Measurements from ENCODE around the gene ACAP3. TPM values are rescaled to one million over a fixed set of nuclear protein-coding genes. Genes with fewer than 3 reads are reported as not detected.

Gene ACAP3
- total RNA-seq, 2 donors from 2014 or later = 40.9 to 50.9 TPM

DNA sequence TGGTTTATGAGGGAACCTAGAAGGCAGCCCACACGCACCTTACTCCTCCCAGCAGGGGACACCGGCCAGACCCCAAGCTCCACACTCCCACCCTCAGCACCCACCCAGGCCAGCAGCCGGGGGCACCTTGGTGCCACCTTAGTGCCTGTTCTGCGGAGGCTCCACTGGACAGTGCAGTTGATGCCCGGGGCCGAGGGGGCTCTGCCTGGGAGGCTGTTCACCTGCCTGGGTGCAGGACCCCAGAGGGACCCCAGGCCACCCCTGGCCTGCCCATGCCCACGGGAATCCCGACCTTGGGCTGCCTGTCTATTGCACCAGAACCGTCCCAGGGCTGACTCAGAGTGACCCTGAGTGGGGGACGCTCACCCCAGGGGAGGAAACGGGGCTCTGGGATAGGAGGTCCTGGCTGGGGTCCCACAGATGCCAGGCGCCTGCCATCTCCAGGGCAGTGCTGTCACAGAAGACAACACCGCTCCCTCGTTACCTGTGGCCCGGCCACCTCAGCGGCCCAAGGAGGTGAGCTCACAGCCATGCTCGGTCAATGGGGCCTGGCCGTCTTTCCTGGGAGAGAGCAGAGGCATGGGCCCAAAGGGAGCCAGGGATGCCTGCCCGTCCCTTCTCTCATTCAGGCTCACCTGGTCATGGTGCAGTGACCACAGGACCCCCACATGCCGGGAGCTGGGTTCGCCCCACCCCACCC, 26.8 kb downstream of the ACAP3 start:
- intact Hi-C loops (cut with DNase I) = no loop called here
- DNase-seq (ENCODE audit: low spot score) = no peak

DNA sequence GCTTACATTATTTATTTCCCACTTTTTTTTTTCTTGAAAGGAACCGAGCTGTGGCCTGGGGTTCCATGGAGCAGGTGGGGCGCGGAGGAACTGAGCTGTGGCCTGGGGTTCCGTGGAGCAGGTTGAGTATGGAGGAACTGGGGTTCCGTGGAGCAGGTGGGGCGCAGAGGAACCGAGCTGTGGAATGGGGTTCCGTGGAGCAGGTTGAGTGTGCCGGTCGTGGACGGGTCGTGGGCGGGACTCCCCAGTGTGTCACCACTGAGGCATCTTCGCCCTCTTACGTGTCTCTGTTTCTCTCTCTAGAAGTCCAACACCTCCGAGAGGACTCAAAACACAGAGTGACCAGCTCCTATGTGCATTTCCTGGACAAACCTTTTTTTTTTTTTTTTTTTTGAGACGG, 28.7 kb downstream of the ACAP3 start:
- DNase-seq (ENCODE audit: low spot score) = no peak
- intact Hi-C loops (cut with DNase I) = no loop called here

DNA sequence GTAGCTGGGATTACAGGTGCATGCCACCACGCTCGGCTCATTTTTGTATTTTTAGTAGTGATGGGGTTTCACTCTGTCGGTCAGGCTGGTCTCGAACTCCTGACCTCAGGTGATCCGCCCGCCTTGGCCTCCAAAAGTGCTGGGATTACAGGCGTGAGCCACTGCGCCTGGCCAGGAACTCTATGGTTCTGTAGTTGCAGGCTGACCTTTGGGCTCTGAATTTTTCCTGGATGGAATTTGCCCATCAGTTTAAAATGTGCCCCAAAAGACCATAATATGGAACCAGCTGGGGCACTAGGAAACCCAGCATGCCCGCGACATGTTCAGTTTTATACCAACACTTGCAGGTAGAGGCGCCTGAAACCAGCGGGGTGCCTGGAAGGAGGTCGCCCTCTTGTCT, 29.1 kb downstream of the ACAP3 start:
- DNase-seq (ENCODE audit: low spot score) = no peak
- intact Hi-C loops (cut with DNase I) = no loop called here

DNA sequence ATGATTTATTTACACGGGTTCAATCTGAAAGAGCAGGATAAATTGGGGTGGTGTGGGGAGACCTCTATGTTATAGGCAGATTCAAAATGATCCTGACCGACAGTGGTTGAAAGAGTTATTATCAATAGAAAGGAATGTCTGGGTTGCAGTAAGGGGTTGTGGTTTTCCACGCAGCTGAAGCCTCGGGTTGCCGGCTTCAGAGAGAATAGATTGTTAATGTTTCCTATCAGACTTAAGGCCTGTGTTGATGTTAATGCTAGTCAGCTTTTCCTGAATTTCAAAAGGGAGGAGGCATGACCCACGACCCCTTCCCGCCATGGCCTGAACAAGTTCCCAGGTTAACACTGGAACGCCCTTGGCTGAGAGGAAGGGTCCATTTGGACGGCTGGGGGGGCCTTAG, 31.9 kb downstream of the ACAP3 start:
- intact Hi-C loops (cut with DNase I) = no loop called here
- no peak for DNase-seq (ENCODE audit: low spot score)

DNA sequence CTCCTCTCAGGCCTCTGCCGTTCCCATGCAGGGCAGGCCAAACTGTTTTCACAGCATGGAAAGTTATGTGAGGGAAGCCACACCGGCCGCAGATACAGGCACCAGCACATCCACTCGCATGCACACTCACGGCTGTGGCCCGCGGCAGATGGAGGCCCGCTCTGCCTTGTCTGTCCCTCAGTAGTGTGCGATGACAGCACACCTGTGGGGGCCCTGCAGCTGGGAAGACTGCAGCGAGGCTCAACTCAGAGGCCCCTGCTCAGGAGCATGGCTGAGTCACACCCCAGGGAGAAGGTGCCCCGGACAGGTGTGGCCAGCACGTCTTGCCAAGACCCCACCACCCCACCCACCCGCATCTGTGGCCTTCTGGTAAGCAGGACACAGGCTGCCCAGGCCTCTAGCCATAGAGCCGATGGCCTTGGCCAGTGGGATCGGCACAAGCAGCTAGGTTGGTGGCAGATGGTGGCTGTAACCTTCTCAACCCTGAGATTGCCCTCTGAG, 32.7 kb downstream of the ACAP3 start:
- intact Hi-C loops (cut with DNase I) = no loop called here
- no peak for DNase-seq (ENCODE audit: low spot score)

DNA sequence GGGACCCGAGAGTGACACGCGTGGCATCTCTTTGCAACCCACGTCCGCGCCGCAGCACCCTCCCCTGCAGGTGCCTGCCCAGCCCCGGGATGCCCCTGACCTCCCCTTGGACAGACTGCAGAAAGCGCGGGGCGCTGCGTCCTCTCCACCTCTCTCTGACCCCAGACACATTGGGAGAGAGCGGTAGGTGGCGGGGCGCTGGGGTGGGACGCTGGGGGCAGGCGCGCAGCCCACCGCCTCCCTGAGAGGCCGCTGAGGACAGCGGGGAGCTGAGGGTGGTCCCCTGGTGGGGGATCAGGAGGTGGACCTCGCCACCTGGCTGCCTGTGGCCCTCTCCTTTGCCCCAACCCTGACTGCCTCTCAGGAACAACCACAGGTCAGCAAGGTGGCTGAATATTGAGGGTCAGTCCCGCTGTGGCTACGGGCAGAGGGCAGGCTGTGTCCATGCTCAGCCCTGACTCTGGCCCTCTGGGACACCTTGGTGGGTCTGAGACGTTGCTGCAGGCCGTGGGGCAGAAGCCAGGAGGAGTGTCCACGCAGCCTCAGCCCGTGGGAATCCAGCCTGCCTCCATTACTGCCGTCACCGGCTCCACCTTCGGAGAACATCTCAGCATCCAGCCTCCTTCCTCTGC, 33.3 kb downstream of the ACAP3 start:
- intact Hi-C loops (cut with DNase I) = no loop called here
- DNase-seq (ENCODE audit: low spot score) = no peak

DNA sequence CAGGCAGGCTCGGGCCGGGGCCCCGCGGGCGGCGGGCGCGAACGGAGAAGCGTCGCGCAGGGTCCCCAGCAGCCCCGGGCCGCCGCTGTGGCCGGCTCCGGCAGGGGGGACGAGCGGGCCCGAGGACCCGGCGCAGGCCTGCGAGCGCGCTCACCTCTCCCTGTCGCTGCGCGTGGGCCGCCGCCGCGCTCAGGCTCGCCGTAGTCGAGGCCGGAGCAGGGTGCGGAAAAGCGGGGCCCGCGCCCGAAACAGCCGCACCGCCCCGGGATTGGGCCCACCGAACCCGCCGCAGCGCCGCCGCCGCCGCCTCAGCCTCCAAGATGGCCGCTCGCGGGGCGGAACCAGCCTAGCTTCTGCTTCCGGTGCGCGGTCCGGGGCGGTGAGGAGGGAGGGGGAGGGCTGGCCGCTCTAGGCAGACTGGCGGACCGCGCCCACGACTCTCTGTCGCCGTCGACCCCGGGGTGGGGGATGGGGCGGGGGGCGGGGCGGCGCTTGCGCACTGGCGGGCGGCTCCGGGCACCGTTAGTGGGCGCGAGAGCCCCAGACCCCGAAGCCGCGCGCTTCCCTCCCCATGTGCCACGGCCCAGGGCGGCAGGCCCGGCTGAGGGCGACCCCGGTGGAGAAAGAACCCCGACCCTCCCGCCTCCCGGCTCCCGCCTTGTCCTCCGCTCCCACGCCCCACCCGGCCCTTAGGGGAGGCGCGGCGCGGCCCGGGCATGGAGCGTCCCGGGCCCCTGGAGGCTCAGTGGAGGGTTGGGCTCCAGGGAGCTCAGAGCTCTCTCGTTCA, 34.0 kb downstream of the ACAP3 start, which contains the start of gene UBE2J2:
Gene UBE2J2, minus strand, starts transcription at position 343 of the 787 bp plus-strand sequence. CDS start 5,862 bp downstream, outside the sequence.
- intact Hi-C loops (cut with DNase I) = no loop called here
- DNase-seq (ENCODE audit: low spot score) = peak; percentile 99

DNA sequence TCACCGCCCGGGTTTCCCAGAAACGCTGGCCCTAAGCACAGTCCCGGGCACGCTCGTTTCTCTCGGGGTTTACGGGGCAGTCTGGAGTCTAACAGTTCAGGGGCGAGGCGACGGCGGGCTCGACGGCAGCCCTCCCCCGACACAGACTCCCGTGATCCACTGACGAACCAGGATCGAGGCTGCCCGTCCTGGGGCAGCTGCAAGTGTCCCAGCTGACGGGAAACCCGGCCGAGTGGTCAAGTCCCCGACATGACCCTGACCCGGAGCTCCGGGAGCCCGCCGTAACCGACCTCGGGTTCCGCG, 34.6 kb downstream of the ACAP3 start:
- no peak for DNase-seq (ENCODE audit: low spot score)
- intact Hi-C loops (cut with DNase I) = no loop called here

DNA sequence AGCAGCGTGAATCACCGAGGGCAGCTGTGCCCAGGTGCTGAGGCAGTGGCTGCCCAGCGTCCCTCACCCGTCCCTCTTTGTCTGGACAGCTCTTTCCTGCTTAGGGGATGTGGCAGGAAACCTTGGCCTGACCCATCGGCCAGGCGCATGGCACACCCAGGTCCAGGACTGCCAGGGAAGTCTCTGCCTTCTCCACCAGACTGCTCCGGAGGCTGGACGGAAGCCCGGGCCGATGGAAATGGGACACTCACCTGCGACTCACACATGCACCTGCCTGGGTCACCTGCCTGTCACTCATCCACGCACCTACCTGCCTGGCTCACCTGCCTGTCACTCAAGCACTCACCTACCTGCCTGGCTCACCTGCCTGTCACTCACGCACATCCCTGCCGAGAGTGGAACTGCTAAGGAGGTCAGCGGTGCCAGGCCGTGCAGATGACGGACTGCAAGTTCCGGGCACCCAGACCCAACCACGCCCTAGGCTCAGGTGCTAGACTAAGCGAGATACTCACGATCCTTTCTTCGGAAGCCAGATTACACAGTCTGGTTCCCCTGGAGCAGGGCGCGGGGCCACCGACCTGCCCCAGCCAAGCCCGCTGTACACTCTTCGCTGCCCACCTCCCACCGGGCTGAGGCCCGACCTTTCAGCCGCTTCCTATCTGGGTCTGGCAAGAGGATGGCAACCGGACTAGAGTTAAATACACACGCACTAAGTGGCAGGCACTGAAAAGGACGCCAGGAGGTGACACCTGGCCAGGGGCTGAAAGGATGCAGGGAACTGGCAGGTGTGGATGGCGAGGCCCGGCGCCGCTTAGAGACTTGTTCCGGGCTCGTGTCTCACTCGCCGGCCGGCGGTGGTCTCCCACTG, 35.2 kb downstream of the ACAP3 start:
- DNase-seq (ENCODE audit: low spot score) = no peak
- intact Hi-C loops (cut with DNase I) = no loop called here

DNA sequence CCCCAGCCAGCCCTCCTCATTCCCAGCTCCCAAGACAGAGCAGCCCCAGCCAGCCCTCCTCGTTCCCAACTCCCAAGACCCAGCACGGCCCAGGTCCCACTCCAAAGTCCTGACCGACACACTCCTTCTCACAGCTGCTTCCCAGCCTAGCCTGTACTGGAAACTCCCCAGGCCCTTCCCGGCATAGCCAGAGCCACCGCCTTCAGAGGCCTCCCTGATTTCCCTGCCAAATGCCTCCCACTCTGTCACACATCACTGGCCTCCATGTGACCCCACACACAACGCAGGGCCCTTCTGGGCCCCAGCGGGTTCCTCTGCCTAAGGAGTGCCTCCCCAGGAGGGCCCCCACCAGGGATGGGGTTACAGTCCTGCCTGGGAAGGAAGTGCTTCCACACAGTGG, 36.9 kb downstream of the ACAP3 start:
- DNase-seq (ENCODE audit: low spot score) = no peak
- intact Hi-C loops (cut with DNase I) = no loop called here

DNA sequence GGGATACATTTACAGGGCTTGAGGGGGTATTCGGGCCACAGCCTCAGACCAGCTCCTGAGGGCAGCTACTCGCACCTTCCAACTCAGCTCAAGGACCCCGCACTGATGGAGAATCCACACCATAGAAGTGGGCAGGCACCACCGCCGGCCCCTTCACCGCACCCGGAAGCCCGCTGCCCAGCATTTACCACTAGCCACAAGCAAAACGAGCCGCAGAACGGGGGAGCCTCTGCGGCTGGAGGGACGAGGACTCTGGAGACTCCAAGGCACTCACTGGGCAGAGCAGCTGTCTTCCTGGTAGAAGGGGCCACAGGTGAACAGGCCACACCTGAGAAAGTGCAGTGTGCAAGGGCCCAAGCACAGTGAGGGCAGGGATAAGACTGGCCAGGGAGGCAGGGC, 39.4 kb downstream of the ACAP3 start:
- no peak for DNase-seq (ENCODE audit: low spot score)
- intact Hi-C loops (cut with DNase I) = no loop called here

DNA sequence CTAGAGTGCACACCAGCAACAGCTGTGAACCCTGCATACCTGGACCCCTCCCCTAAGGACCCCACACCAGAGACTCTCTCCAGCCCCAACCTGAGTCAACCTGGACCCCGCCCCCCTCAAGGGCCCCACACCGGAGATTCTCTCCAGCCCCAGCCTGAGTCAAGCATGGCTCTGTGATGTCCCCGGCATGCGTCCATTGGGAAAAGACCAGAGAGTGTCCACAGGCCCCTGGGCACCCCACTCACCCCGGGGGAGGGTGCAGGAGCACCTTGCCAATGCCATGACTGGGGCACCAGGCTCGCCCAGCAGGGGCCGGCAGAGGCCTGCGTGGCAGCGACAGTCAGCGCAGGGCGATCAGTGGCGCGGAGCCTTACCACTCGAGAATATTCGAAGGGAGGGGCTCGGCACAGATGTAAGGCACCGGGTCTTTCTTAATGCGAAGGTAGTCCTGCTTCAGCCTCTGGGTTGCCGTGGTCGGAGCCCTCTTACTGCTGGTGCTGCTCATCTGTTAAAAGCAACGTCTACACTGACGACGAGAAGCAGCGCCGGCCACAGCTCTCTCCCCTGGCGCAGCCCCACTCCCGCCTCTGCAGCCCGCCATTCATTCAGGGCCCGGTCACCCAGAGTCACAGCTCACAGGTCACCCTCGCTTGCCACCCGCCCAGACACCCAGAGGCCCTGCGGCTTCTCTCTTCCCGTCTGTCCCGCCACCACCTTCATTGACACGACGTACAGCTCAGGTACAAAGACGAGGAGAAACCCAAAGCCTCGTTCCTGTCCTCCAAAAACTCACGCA, 40.0 kb downstream of the ACAP3 start:
- DNase-seq (ENCODE audit: low spot score) = no peak
- intact Hi-C loops (cut with DNase I) = no loop called here

DNA sequence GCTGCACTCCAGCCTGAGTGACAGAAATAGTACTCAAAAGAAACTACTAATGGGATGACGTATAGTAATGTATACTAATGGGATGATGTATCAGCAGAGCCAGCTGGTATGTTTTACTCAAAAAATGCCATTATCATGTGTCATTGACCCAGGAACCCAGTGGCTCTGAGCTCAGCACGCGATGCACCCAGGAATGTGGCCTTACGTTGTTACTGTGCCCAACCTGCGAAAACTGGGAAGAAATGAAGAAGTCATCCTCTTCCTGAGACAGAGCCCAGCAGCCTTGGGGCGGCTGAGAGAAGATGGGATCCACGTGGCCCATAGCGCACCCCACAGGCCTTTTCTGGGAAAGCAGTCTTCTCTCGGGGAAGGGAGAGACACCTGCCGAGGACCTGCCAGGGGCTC, 42.9 kb downstream of the ACAP3 start:
- intact Hi-C loops (cut with DNase I) = no loop called here
- DNase-seq (ENCODE audit: low spot score) = no peak

DNA sequence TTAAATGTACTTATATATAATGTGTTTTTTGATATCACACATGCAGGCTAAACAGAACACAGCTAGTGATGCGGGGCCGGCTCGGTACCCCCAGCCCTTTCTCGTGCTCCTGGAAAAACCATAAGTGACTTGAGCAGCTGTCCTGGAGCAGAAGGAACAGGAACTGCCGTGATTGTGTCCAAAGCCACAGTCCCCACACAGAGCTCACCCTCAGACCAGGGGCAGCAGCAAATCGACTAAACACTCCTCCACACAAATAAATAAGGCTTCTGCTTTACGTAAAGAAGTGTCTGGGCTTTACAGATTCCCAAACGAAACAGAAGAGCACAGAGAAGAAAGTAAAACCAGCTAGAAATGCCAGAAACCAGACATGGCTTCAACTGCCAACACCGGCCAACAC, 43.7 kb downstream of the ACAP3 start:
- intact Hi-C loops (cut with DNase I) = no loop called here
- no peak for DNase-seq (ENCODE audit: low spot score)

DNA sequence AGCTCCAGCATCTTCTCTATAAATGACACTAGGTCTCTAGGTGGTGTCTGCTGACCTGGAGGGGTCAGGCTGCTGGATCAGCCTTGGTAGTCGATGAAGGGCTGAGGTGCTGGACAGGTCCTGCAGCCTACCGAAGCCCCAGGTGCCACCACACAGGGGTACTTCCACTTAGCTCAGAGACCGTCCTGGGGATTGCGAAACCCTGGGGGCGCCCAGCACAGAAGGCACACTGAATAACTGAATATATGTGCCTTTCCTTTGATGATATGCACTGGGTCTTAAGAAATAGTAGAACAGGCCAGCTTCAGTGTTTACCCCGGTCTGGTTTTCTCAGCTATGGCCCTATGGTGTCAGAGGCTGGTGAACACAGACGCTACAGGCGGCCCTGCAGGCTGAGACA, 45.0 kb downstream of the ACAP3 start:
- DNase-seq (ENCODE audit: low spot score) = no peak
- intact Hi-C loops (cut with DNase I) = no loop called here

DNA sequence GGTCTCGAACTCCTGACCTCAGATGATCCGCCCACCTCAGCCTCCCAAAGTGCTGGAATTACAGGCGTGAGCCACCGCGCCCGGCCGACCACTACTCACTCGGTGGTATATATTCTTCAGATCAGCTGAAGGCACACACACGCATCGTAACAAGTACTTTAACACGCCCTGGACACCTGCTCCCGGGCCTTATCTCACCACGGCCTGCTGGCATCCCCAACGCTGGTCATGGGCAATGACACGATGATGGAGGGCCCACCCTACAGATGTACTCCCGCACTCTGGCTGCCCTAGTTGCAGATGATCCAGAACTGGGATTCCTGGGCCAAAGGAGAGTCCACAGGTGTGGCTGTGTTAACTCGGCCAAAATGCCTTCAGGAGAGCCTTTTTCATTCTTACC, 45.7 kb downstream of the ACAP3 start:
- DNase-seq (ENCODE audit: low spot score) = no peak
- intact Hi-C loops (cut with DNase I) = no loop called here

DNA sequence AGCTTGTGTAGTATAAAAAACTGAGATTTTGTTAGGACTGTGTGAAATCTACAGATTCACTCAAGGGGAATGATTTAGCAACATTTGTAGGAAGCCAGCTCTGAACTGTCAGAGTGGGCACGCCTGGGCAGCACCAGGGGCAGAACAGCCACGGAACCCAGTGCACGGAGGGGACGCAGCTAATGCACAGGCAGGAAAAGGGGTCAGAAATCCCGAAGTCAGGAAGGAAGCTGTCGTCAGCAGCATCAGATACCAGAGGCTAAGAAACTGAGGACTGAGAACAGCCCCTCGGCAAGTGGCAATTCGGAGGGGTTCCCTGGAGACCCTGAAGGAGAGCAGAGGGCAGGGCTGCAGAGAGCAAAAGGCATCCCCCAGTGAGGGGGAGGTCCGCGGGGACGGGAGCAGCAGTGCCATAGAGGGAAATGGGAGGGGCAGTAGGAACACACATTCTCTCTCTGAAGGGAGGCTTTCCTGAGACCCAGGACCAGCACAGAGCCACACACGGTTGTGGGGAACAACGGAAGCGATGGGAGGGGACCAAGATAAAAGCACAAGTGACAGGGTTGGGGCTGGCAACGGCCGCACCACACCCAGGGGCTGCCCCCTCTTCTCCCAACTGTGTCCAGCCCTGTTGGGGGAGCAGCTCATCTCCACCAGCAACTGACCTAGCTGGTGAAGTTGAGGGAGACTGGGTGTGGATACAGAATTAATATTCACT, 46.7 kb downstream of the ACAP3 start:
- no peak for DNase-seq (ENCODE audit: low spot score)
- intact Hi-C loops (cut with DNase I) = no loop called here

DNA sequence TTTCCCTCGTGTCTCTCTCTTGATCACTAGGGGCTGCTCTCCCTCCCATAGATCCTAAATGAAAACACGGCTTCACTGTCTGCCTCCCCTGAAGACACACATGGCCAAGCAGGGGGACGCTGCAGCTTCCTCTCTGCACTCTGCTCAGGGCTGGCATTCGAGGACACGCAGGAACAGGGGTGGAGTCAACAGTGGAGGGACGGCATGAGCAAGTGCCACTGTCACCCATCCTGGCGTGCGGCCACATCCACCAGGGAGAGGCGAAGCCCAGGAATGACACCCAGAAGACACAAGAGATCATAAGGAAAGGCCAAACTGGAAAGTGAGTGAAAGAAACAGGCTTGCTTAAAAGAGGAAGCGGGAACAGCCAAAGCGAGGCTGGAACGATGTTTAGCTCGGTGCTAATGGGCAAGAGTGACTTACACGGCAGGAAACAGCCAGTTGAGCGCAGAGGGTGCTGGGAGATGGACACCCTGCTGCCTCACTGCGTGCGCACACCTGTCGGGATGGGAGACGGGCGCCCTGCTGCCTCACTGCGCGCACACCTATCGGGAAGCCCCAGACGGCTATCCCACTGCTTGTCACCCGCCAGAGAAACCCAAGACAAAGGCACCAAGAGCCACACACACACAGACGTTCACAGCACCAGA, 47.7 kb downstream of the ACAP3 start:
- DNase-seq (ENCODE audit: low spot score) = no peak
- intact Hi-C loops (cut with DNase I) = no loop called here

Data from posterior vena cava (tissue), 2 donors.